ENCODE measurements around the gene POLR2J3.
"Not testable (repeated sequence)": the region's sequence is repeated elsewhere in the genome, so short reads cannot be mapped to it uniquely, and the experiment has no call there.

The POLR2J3 gene

GRCh38 chr7:102572261-102573239 lies at the start of gene POLR2J3:
TSS of gene POLR2J3 (minus strand) at chr7:102572583. CDS start at chr7:102572521, 62 bp downstream.
- H3K36me3 ChIP-seq (ENCODE audit: control insufficient read depth, insufficient read depth, low read length); H3K27me3 ChIP-seq (ENCODE audit: control insufficient read depth, insufficient read depth, low read length); H3K4me1 ChIP-seq (ENCODE audit: control insufficient read depth, insufficient read depth, low read length); H3K9me3 ChIP-seq (ENCODE audit: control insufficient read depth, insufficient read depth, low read length): not testable (repeated sequence)
- peak within 1 kb of the TSS; percentile 79 for H3K9ac ChIP-seq (ENCODE audit: low read depth, low read length)
- peak within 1 kb of the TSS; percentile 84 for H3K4me3 ChIP-seq (ENCODE audit: low read depth, low read length)

- H3K36me3 ChIP-seq (ENCODE audit: control insufficient read depth, insufficient read depth, low read length); H3K4me1 ChIP-seq (ENCODE audit: control insufficient read depth, insufficient read depth, low read length); H3K9me3 ChIP-seq (ENCODE audit: control insufficient read depth, insufficient read depth, low read length); H3K4me3 ChIP-seq (ENCODE audit: low read depth, low read length); H3K9ac ChIP-seq (ENCODE audit: low read depth, low read length); H3K27me3 ChIP-seq (ENCODE audit: control insufficient read depth, insufficient read depth, low read length): not testable (repeated sequence)
Measured at GRCh38 chr7:102618122-102618521, 45.7 kb upstream of the POLR2J3 start.

- H3K4me1 ChIP-seq (ENCODE audit: control insufficient read depth, insufficient read depth, low read length); H3K9me3 ChIP-seq (ENCODE audit: control insufficient read depth, insufficient read depth, low read length); H3K9ac ChIP-seq (ENCODE audit: low read depth, low read length); H3K36me3 ChIP-seq (ENCODE audit: control insufficient read depth, insufficient read depth, low read length); H3K4me3 ChIP-seq (ENCODE audit: low read depth, low read length); H3K27me3 ChIP-seq (ENCODE audit: control insufficient read depth, insufficient read depth, low read length): not testable (repeated sequence)
Measured at GRCh38 chr7:102616507-102617125, 44.2 kb upstream of the POLR2J3 start, which contains the start of gene RASA4. TSS of gene RASA4 (minus strand) at chr7:102616756. CDS start at chr7:102616689, 67 bp downstream.

- not testable (repeated sequence) for H3K9ac ChIP-seq (ENCODE audit: low read depth, low read length); H3K36me3 ChIP-seq (ENCODE audit: control insufficient read depth, insufficient read depth, low read length); H3K4me1 ChIP-seq (ENCODE audit: control insufficient read depth, insufficient read depth, low read length); H3K9me3 ChIP-seq (ENCODE audit: control insufficient read depth, insufficient read depth, low read length); H3K27me3 ChIP-seq (ENCODE audit: control insufficient read depth, insufficient read depth, low read length); H3K4me3 ChIP-seq (ENCODE audit: low read depth, low read length)
Measured at GRCh38 chr7:102615930-102616329, 43.5 kb upstream of the POLR2J3 start.

GRCh38 chr7:102614873-102615272 lies 42.5 kb upstream of the POLR2J3 start:
- not testable (repeated sequence) for H3K9me3 ChIP-seq (ENCODE audit: control insufficient read depth, insufficient read depth, low read length); H3K36me3 ChIP-seq (ENCODE audit: control insufficient read depth, insufficient read depth, low read length); H3K27me3 ChIP-seq (ENCODE audit: control insufficient read depth, insufficient read depth, low read length); H3K4me1 ChIP-seq (ENCODE audit: control insufficient read depth, insufficient read depth, low read length); H3K9ac ChIP-seq (ENCODE audit: low read depth, low read length); H3K4me3 ChIP-seq (ENCODE audit: low read depth, low read length)

GRCh38 chr7:102614346-102614697 lies 41.9 kb upstream of the POLR2J3 start:
- H3K27me3 ChIP-seq (ENCODE audit: control insufficient read depth, insufficient read depth, low read length); H3K36me3 ChIP-seq (ENCODE audit: control insufficient read depth, insufficient read depth, low read length); H3K9ac ChIP-seq (ENCODE audit: low read depth, low read length); H3K4me3 ChIP-seq (ENCODE audit: low read depth, low read length); H3K4me1 ChIP-seq (ENCODE audit: control insufficient read depth, insufficient read depth, low read length); H3K9me3 ChIP-seq (ENCODE audit: control insufficient read depth, insufficient read depth, low read length): not testable (repeated sequence)

- not testable (repeated sequence) for H3K4me3 ChIP-seq (ENCODE audit: low read depth, low read length); H3K36me3 ChIP-seq (ENCODE audit: control insufficient read depth, insufficient read depth, low read length); H3K4me1 ChIP-seq (ENCODE audit: control insufficient read depth, insufficient read depth, low read length); H3K9me3 ChIP-seq (ENCODE audit: control insufficient read depth, insufficient read depth, low read length); H3K9ac ChIP-seq (ENCODE audit: low read depth, low read length); H3K27me3 ChIP-seq (ENCODE audit: control insufficient read depth, insufficient read depth, low read length)
Measured at GRCh38 chr7:102613575-102614345, 41.4 kb upstream of the POLR2J3 start.

- not testable (repeated sequence) for H3K36me3 ChIP-seq (ENCODE audit: control insufficient read depth, insufficient read depth, low read length); H3K27me3 ChIP-seq (ENCODE audit: control insufficient read depth, insufficient read depth, low read length); H3K9me3 ChIP-seq (ENCODE audit: control insufficient read depth, insufficient read depth, low read length); H3K4me1 ChIP-seq (ENCODE audit: control insufficient read depth, insufficient read depth, low read length); H3K9ac ChIP-seq (ENCODE audit: low read depth, low read length); H3K4me3 ChIP-seq (ENCODE audit: low read depth, low read length)
Measured at GRCh38 chr7:102611675-102612325, 39.4 kb upstream of the POLR2J3 start.

- not testable (repeated sequence) for H3K9me3 ChIP-seq (ENCODE audit: control insufficient read depth, insufficient read depth, low read length); H3K27me3 ChIP-seq (ENCODE audit: control insufficient read depth, insufficient read depth, low read length); H3K9ac ChIP-seq (ENCODE audit: low read depth, low read length); H3K4me1 ChIP-seq (ENCODE audit: control insufficient read depth, insufficient read depth, low read length); H3K4me3 ChIP-seq (ENCODE audit: low read depth, low read length); H3K36me3 ChIP-seq (ENCODE audit: control insufficient read depth, insufficient read depth, low read length)
Measured at GRCh38 chr7:102611013-102611674, 38.8 kb upstream of the POLR2J3 start.

GRCh38 chr7:102610441-102610840 lies 38.1 kb upstream of the POLR2J3 start:
- H3K9me3 ChIP-seq (ENCODE audit: control insufficient read depth, insufficient read depth, low read length); H3K27me3 ChIP-seq (ENCODE audit: control insufficient read depth, insufficient read depth, low read length); H3K4me1 ChIP-seq (ENCODE audit: control insufficient read depth, insufficient read depth, low read length); H3K36me3 ChIP-seq (ENCODE audit: control insufficient read depth, insufficient read depth, low read length); H3K9ac ChIP-seq (ENCODE audit: low read depth, low read length); H3K4me3 ChIP-seq (ENCODE audit: low read depth, low read length): not testable (repeated sequence)

- not testable (repeated sequence) for H3K27me3 ChIP-seq (ENCODE audit: control insufficient read depth, insufficient read depth, low read length); H3K36me3 ChIP-seq (ENCODE audit: control insufficient read depth, insufficient read depth, low read length); H3K9me3 ChIP-seq (ENCODE audit: control insufficient read depth, insufficient read depth, low read length); H3K4me1 ChIP-seq (ENCODE audit: control insufficient read depth, insufficient read depth, low read length); H3K9ac ChIP-seq (ENCODE audit: low read depth, low read length); H3K4me3 ChIP-seq (ENCODE audit: low read depth, low read length)
Measured at GRCh38 chr7:102609734-102610133, 37.4 kb upstream of the POLR2J3 start.
